ENCODE data around the gene XYLT1. TPM values are rescaled to one million over a fixed set of nuclear protein-coding genes. Genes with fewer than 3 reads are reported as not detected.
A peak's percentile ranks its signal among the peaks of the same experiment; 100 is the strongest.

XYLT1 gene
- total and polyA plus RNA-seq, 2 of the 8 experiments (the other 6 are each of a cell fraction or from before 2014, with no cell fraction given) = 6.6 to 25.4 TPM

DNA sequence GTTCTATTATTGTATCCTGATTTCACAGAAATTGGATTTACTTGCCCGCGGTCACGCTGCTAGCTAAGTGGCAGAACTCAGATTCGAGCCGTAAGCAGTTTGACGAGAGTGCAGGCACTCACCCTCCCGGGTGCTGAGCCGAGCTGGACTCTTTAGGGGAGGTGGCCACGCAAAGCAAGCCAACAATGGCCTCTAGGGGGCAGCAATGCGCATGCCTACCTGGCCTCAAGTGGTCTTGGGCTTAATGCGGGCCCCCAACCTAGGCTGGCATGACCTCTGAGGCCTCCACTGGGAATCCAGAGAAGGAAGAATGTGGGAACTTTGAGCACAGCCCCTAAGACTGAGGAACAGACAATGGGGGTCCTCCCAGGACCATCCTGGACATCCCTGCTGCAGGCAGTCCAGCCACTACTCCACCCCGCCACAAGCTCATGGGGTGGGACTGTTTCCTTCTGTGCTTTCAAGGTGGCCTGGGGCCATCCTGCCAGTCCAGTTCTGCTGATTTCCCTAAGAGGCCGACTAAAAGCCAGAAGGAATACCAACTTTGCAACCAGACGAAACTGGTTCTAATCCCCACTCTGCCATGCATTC, 276.5 kb downstream of the XYLT1 start:
- H2BK20ac ChIP-seq (ENCODE audit: low read length) = no peak overlapping the region
- POLR2A ChIA-PET (ENCODE audit: partially characterized antibody) = no interaction called here
- no peak overlapping the region for H4K8ac ChIP-seq (ENCODE audit: extremely low read depth, insufficient read depth, low read length)
- no peak overlapping the region for H4K91ac ChIP-seq (replicated peaks; ENCODE audit: insufficient read length, low read length)
- H2BK5ac ChIP-seq (ENCODE audit: low read depth, low read length) = no peak overlapping the region
- no peak overlapping the region for H3K4ac ChIP-seq (replicated peaks; ENCODE audit: insufficient read length, low read depth, low read length)
- H3K9me3 ChIP-seq (ENCODE audit: insufficient read depth in 2 of 2, low read depth in 1 of 2, low read length in 1 of 2) = 0 out of 4 replicates have a peak, but pooled peaks cover 0 to 2% of the 10 kb centered on the region in 2 experiments
- no peak overlapping the region for H3K9ac ChIP-seq (replicated peaks in 1 of 4; ENCODE audit: extremely low read depth in 1 of 4, low read depth in 3 of 4, low read length in 3 of 4)
- H3K27ac ChIP-seq (ENCODE audit: low read depth, low read length) = no peak overlapping the region
- no peak overlapping the region for H2BK15ac ChIP-seq (ENCODE audit: low read length)
- no peak overlapping the region for H3K23ac ChIP-seq (ENCODE audit: insufficient read length)
- no peak overlapping the region for H3K4me3 ChIP-seq (ENCODE audit: extremely low read depth in 1 of 4, insufficient read depth in 2 of 4, low read depth in 3 of 4, low read length in 4 of 4)
- no peaks in the 10 kb centered on the region for H3K23me2 ChIP-seq (ENCODE audit: low read depth, low read length)
- H3K4me2 ChIP-seq (ENCODE audit: insufficient read depth in 1 of 2, low read depth in 2 of 2, low read length in 2 of 2) = no peak overlapping the region
- H2BK120ac ChIP-seq (replicated peaks; ENCODE audit: low read depth, low read length) = no peak overlapping the region
- no peak overlapping the region for H4K5ac ChIP-seq (ENCODE audit: insufficient read length, low read depth, low read length)
- H3K56ac ChIP-seq (replicated peaks; ENCODE audit: insufficient read length, low read depth, low read length) = no peak overlapping the region
- WGBS, 2 experiments (ENCODE audit: extremely low coverage in 1 of 2, insufficient coverage in 1 of 2, insufficient read length in 1 of 2, insufficient replicate concordance in 2 of 2, low coverage in 1 of 2, low lambda C conversion rate in 2 of 2, missing lambda C conversion rate in 1 of 2) = 58% methylated on average over 14 of the region's 14 CpGs; no CpG with 5 or more reads in 1 of the 2 experiments
- no peak overlapping the region for H2AK5ac ChIP-seq (ENCODE audit: low read depth, low read length)
- H3K4me1 ChIP-seq (replicated peaks in 1 of 4; ENCODE audit: control insufficient read depth in 3 of 4, insufficient read depth in 4 of 4, low read length in 3 of 4) = no peaks in the 10 kb centered on the region
- no peaks in the 10 kb centered on the region for H3K79me1 ChIP-seq (ENCODE audit: low read depth, low read length)
- no peak overlapping the region for H3K14ac ChIP-seq (ENCODE audit: insufficient read length)
- no peak overlapping the region for H2BK12ac ChIP-seq (ENCODE audit: low read depth, low read length)
- H2AFZ ChIP-seq (ENCODE audit: low read length) = no peak overlapping the region
- peaks cover 0 to 3% (median 1%) of the 10 kb centered on the region in 4 experiments; a peak in 3 of 8 replicates for H3K36me3 ChIP-seq (ENCODE audit: control insufficient read depth in 2 of 4, insufficient read depth in 4 of 4, low read length in 3 of 4)
- H3K18ac ChIP-seq (ENCODE audit: extremely low read depth, low read length) = no peak overlapping the region
- CTCF ChIA-PET (ENCODE audit: partially characterized antibody) = interaction anchor here (0.5 to 4.3 kb wide), 27 partner anchors 10 to 1424 kb away, joined by 3 to 28 read pairs (median 3); no protein-coding TSS in a partner anchor
- H3K79me2 ChIP-seq (ENCODE audit: control insufficient read depth in 1 of 2, insufficient read depth in 2 of 2, low read length in 2 of 2) = no peaks in the 10 kb centered on the region
- no peaks in the 10 kb centered on the region for H3K27me3 ChIP-seq (replicated peaks in 1 of 4; ENCODE audit: control insufficient read depth in 3 of 4, extremely low read depth in 1 of 4, insufficient read depth in 3 of 4, low read length in 3 of 4)
- no peaks in the 10 kb centered on the region for H4K20me1 ChIP-seq (replicated peaks in 1 of 2; ENCODE audit: control insufficient read depth in 1 of 2, insufficient read depth in 2 of 2, low read length in 2 of 2)
- FAIRE-seq (peak; percentile 93), DNase-seq (ENCODE audit: low read depth in 1 of 2, low spot score in 2 of 2) (peak; percentile 70 to 94)
- TF ChIP-seq, protein P1, sequence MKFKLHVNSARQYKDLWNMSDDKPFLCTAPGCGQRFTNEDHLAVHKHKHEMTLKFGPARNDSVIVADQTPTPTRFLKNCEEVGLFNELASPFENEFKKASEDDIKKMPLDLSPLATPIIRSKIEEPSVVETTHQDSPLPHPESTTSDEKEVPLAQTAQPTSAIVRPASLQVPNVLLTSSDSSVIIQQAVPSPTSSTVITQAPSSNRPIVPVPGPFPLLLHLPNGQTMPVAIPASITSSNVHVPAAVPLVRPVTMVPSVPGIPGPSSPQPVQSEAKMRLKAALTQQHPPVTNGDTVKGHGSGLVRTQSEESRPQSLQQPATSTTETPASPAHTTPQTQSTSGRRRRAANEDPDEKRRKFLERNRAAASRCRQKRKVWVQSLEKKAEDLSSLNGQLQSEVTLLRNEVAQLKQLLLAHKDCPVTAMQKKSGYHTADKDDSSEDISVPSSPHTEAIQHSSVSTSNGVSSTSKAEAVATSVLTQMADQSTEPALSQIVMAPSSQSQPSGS (IDR thresholded peaks at IDR 0.05; ENCODE audit: low read length) = no peak
- TF ChIP-seq RAD21 (IDR thresholded peaks at IDR 0.05 in 1 of 2, conservative IDR thresholded peaks at IDR 0.05 in 1 of 2; ENCODE audit: low read depth in 2 of 2, low read length in 2 of 2) (peak; percentile 72 to 83), SRF (IDR thresholded peaks at IDR 0.05; ENCODE audit: low read depth, low read length) (0 out of 2 replicates have a peak, but pooled peaks have one; percentile 8), TAF7 (optimal IDR thresholded peaks at IDR 0.05; ENCODE audit: borderline replicate concordance, low read depth, low read length) (no peak), KDM4A (IDR thresholded peaks at IDR 0.05; ENCODE audit: low read depth, low read length, severe bottlenecking) (no peak), POLR2A (IDR thresholded peaks at IDR 0.05; ENCODE audit: control extremely low read depth in 1 of 2, low read depth in 2 of 2, low read length in 2 of 2) (no peak), RFX5 (IDR thresholded peaks at IDR 0.05; ENCODE audit: borderline replicate concordance, low read depth, low read length) (no peak)
- TF ChIP-seq, protein P2, sequence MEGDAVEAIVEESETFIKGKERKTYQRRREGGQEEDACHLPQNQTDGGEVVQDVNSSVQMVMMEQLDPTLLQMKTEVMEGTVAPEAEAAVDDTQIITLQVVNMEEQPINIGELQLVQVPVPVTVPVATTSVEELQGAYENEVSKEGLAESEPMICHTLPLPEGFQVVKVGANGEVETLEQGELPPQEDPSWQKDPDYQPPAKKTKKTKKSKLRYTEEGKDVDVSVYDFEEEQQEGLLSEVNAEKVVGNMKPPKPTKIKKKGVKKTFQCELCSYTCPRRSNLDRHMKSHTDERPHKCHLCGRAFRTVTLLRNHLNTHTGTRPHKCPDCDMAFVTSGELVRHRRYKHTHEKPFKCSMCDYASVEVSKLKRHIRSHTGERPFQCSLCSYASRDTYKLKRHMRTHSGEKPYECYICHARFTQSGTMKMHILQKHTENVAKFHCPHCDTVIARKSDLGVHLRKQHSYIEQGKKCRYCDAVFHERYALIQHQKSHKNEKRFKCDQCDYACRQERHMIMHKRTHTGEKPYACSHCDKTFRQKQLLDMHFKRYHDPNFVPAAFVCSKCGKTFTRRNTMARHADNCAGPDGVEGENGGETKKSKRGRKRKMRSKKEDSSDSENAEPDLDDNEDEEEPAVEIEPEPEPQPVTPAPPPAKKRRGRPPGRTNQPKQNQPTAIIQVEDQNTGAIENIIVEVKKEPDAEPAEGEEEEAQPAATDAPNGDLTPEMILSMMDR (IDR thresholded peaks at IDR 0.05; ENCODE audit: control extremely low read depth in 1 of 3, insufficient read depth in 1 of 3, low read depth in 1 of 3, low read length in 3 of 3) = peak; percentile 83 to 97 (median 93)

Measured in H1 (cell line).